ENCODE measurements around the gene IRF2BPL.

DNA sequence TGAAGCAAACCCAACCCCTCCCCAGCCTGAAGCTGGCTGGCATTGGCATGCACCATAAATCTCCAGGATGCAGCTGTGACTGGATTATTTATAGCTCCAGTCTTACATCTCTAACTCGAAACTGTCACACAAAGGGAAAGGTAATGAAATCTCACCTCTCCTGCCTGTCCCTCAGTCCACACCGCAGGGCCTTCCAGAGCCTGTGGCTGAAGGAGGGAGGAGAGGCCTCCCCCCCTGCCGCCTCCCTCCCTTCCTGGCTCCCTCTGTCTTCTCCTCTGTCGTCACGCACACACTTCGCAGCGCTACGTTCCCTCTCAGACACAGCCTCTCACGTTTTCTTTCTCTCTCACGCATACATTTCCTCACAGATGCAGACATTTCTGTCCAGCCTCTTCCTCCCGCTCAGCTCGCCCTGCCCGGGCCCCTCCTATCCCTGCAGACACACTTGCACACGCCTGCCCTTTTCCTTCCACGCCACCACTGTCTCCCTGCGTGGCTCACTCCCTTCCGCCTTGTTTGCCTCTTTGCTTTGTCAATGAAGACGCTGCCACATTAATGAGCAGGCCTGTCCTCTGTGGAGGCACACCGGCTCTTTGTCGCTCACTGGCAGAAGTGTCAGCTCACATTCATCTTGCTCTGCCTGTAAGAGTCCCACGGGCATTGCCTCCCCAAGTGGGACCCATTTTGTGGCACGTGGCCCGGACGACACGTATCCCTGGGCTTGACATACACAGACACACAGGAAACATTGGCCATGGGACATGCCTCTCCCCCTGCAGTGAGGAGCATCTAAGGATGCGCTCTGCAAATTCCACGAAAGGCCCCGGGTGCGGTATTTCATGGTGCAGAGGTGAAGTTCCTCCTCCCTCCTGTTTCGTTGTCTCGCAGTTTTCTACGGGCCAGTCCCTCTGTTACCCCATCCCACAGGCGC is 27.9 kb downstream of the IRF2BPL start:
- no peak for TF ChIP-seq EZH2 (IDR thresholded peaks at IDR 0.05; ENCODE audit: low read depth, low read length, severe bottlenecking)
- TF ChIP-seq, protein P1, sequence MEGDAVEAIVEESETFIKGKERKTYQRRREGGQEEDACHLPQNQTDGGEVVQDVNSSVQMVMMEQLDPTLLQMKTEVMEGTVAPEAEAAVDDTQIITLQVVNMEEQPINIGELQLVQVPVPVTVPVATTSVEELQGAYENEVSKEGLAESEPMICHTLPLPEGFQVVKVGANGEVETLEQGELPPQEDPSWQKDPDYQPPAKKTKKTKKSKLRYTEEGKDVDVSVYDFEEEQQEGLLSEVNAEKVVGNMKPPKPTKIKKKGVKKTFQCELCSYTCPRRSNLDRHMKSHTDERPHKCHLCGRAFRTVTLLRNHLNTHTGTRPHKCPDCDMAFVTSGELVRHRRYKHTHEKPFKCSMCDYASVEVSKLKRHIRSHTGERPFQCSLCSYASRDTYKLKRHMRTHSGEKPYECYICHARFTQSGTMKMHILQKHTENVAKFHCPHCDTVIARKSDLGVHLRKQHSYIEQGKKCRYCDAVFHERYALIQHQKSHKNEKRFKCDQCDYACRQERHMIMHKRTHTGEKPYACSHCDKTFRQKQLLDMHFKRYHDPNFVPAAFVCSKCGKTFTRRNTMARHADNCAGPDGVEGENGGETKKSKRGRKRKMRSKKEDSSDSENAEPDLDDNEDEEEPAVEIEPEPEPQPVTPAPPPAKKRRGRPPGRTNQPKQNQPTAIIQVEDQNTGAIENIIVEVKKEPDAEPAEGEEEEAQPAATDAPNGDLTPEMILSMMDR (IDR thresholded peaks at IDR 0.05; ENCODE audit: control extremely low read depth in 1 of 3, insufficient read depth in 1 of 3, low read depth in 1 of 3, low read length in 3 of 3): no peak
- TF ChIP-seq POLR2A (IDR thresholded peaks at IDR 0.05; ENCODE audit: control extremely low read depth in 1 of 2, low read depth in 2 of 2, low read length in 2 of 2): no peak
